Measurements from ENCODE around the gene TBC1D22A.
A peak's percentile ranks its signal among the peaks of the same experiment; 100 is the strongest.

The TBC1D22A gene

DNA sequence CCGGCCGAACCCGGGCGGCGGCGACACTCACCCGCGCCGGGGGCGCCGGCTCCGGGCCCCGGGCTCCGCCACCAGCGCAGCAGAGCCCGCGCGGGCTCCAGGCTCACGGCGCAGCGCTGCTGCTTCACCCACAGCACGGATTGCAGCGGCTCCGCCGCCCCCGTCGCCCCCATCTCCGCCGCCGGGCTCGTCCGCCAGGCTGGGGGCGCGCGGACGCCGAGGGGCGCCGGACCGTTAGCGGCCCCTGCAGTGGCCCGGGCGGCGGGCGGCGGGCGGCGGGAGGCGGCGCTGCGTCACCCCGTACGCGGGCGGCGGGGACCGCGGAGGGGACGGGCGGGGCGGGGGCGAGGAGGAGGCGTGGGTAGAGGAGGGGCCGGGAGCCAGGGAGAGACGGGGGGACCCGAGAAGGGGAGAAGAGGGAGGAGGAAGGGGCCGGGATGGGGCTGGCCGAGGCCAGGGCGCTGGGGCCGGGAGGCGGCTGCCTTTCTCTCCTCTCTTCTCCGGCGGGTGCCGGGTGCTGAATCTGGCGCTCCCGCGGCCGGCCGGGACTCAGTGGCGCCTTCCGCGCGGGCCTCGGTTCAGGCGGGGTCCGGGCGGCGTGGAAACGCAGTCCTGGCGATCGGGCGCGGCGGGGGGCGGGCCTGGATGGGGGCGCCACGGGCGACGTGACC is 24.3 kb upstream of the TBC1D22A start, which contains the start of gene CERK:
Gene CERK (minus strand): TSS at position 277 of the 671 bp plus-strand sequence. CDS start 104 bp downstream, at position 173.
- peak; percentile 66 for DNase-seq

DNA sequence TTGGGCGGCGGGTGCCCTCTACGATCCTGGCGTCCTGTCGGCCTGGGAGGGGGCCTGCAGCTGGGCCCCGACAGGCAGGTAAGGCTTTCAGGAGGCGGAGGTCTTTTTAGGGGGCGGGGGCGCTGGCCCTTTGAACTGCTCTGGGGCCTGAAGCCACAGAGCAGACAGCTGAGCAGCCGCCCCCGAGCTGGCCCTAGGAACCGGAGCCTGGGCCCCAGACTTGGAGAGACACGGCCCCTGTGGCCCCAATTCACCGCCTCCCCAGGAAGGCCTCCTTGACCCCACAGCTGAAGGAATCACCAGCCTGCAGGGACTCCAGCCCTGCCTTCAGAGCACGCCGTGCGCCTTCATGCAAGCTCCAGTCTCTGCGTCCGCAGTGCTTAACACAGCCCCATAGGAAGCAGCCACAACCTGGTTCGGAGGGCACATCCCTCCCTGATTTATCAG is 23.8 kb upstream of the TBC1D22A start:
- DNase-seq = no peak

DNA sequence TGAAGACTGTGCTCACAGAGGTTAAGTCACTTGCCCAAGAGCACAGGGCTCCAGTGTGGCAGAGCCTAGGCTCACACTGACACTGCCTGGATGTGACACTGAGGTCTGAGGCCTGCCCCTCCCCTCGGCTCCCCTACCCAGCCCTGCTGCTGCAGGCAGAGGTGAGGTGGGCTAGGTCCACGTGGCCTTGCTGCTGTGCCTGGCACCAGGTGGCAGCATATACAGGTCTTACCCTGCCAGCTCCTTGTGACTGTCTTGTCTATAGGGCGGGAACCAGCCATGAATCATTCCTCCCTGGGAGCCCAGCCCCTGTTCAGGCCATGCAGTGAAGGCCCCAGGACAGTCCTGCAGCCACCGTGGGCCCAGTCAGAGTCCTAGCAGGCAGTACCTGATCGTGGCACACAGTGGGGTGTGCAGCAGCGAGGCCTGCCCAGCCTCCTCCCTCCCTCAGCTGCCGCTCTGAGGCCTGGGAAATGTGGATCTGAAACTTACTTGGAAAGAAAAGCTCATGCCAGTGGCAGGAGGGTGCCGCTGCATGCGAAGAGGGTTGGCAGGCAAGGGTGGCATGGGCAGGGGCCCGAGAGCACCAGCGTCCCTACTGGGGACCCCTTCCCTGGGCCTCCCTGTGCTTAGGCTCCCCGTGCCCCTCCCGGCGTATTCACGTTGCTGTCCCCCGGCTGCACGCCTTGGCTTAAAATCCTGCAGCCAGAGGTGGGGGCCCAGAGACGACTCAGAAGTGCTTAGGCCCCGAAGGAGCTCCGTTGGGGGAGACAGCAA is 23.2 kb upstream of the TBC1D22A start:
- peak; percentile 85 for DNase-seq

- DNase-seq = no peak
Measured at GRCh38 chr22:46740910-46741780, 21.3 kb upstream of the TBC1D22A start.

DNA sequence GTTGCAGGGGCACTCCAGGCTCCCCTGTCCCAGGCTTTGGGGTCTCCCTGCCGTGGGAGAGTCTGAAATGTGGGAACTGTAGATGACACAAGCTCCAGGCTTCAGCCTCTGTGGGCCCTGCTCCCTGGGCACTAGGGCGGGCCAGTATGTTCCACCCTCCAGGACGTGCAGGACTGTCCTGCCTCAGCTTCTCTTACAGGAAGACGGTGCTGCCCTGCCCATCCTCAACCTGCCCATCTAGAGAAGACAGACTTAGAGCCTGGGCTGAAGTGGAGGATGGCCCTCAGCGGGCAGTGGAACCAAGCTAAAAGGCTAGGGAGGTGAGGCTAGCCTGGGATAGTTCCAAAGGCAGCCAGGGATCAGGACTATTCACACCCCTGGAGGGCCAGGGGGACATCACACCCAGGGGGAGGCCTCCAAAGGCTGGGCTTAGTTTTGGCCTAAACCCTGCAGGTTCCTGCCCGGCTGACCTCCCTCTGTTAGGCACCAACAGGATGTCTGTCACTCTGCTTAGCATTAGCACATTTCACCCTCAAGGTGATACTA is 20.4 kb upstream of the TBC1D22A start:
- DNase-seq = no peak

GRCh38 chr22:46742576-46743221 is 19.8 kb upstream of the TBC1D22A start:
- no peak for DNase-seq

DNA sequence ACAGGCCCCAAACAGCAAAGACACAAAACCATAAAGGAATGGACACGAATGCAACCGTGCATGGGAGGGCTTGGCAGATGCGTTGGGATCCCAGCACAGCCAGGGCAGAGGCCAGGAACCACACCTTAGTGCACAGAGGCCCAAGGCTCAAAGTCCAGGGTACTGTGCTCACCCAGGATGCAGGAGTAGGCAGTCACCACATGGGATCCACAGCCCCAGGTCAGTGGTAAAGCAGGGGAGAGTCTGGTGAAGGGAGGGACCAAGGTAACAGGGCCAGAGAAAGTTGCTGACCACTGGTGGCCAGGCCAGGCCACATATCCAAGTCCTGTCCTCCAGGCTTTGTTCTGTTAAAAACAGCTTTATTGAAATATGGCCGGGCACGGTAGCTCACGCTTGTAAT is 17.9 kb upstream of the TBC1D22A start:
- DNase-seq = no peak

- no peak for DNase-seq
Measured at GRCh38 chr22:46746192-46746591, 16.3 kb upstream of the TBC1D22A start.

- DNase-seq = no peak
Measured at GRCh38 chr22:46746620-46747019, 15.8 kb upstream of the TBC1D22A start.

DNA sequence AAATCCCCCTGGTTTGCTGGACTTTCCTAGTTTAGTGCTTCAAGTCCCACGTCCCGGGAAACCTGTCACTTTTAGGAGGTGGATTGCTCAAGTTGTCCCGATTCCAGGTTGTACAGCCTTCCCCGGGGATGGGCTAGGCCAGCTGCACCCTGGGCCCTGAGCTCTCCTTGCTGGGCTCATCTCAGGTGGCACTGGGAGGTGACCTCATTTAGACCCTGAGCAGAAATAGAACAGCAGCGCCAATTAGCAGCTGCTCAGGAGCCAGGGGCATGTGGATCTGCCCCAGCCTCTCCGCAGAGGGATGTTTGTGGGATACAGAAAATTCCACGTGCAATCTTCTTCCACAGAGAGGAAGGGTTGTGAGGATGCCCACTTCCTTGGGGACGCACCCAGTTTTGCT is 14.8 kb upstream of the TBC1D22A start:
- DNase-seq = no peak

- no peak for DNase-seq
Measured at GRCh38 chr22:46748206-46748907, 14.1 kb upstream of the TBC1D22A start.

- DNase-seq = peak; percentile 70
Measured at GRCh38 chr22:46748908-46749675, 13.4 kb upstream of the TBC1D22A start.

GRCh38 chr22:46749682-46750529 is 12.5 kb upstream of the TBC1D22A start:
- no peak for DNase-seq

DNA sequence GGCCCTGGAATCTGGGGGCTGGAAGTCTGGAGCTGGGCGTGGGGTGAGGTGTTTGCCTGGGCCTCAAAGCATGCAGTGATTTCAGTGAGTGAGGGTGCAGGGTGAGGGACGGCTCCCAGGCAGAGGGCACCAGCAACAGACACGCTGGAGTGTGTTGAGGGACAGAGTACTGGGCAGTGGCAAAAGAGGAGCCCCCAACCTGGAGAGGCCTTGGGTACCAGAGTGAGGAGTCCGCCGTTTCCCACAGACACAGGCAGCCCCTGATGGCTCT is 12.0 kb upstream of the TBC1D22A start:
- DNase-seq = no peak

GRCh38 chr22:46750863-46751443 is 11.5 kb upstream of the TBC1D22A start:
- DNase-seq = no peak

GRCh38 chr22:46752286-46752987 is 10.0 kb upstream of the TBC1D22A start:
- DNase-seq = no peak

- no peak for DNase-seq
Measured at GRCh38 chr22:46752988-46753310, 9.5 kb upstream of the TBC1D22A start.

DNA sequence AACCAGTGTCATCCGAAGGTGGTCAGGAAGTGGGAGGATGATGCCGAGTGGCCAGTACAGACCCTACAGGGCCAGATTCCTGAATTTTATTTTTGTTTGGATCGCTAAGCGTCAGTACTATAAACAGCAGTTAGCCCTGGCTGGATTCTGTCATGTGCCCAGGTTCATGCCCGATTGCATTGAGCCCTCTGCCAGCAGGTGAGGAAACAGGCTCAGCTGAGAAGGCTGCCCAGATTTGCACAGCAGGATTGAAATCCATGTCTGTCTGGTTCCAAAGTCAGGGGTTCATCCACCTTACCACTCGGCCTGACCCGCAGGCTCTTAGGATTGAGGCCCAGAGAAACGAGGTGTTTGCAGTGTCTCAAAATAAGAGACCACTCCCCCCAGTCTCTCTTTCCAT is 9.1 kb upstream of the TBC1D22A start:
- DNase-seq = no peak

GRCh38 chr22:46753761-46754109 is 8.7 kb upstream of the TBC1D22A start:
- DNase-seq = no peak
